GM19193 (cell line): Measurements from ENCODE around the gene SNIP1.

Source experiments
- POLR2A ChIP-seq: IDR thresholded peaks from 4 replicates; pipeline ENCODE4 v1.6.1; 2011; ENCODE audit not compliant: insufficient read depth, insufficient read length; ENCODE audit errors: extremely low read depth

Gene SNIP1

GRCh38 chr1:37553927-37554808, at the start of gene SNIP1:
Gene SNIP1, minus strand, starts transcription at chr1:37554293. Its CDS starts 64 bp downstream, at chr1:37554229.
- peak; percentile 76 for TF ChIP-seq POLR2A

- TF ChIP-seq POLR2A = no peak
Measured at GRCh38 chr1:37602750-37603694, 48.9 kb upstream of the SNIP1 start.

GRCh38 chr1:37601441-37601840, 47.3 kb upstream of the SNIP1 start:
- no peak for TF ChIP-seq POLR2A

- no peak for TF ChIP-seq POLR2A
Measured at GRCh38 chr1:37599940-37600339, 45.8 kb upstream of the SNIP1 start.

GRCh38 chr1:37596182-37596667, 42.1 kb upstream of the SNIP1 start:
- no peak for TF ChIP-seq POLR2A

- TF ChIP-seq POLR2A = peak; percentile 94
Measured at GRCh38 chr1:37595440-37596181, 41.5 kb upstream of the SNIP1 start, which contains the start of gene GNL2. Gene GNL2, minus strand, starts transcription at chr1:37595937. Its CDS starts 115 bp downstream, at chr1:37595822.

- no peak for TF ChIP-seq POLR2A
Measured at GRCh38 chr1:37593726-37594125, 39.6 kb upstream of the SNIP1 start.

GRCh38 chr1:37588939-37589338, 34.8 kb upstream of the SNIP1 start:
- TF ChIP-seq POLR2A = no peak

- TF ChIP-seq POLR2A = no peak
Measured at GRCh38 chr1:37575692-37576091, 21.6 kb upstream of the SNIP1 start.

- TF ChIP-seq POLR2A = no peak
Measured at GRCh38 chr1:37574834-37575480, 20.9 kb upstream of the SNIP1 start.

GRCh38 chr1:37570528-37571334, 16.6 kb upstream of the SNIP1 start:
- no peak for TF ChIP-seq POLR2A

- no peak for TF ChIP-seq POLR2A
Measured at GRCh38 chr1:37567023-37567422, 12.9 kb upstream of the SNIP1 start.

GRCh38 chr1:37564892-37565291, 10.8 kb upstream of the SNIP1 start:
- TF ChIP-seq POLR2A = no peak
